Measurements from ENCODE around the gene SLC2A4RG. TPM values are rescaled to one million over a fixed set of nuclear protein-coding genes. Genes with fewer than 3 reads are reported as not detected.

Gene SLC2A4RG
- total and polyA plus RNA-seq, 2 experiments from 2014 or later, result 43.9 to 50.4 TPM

DNA sequence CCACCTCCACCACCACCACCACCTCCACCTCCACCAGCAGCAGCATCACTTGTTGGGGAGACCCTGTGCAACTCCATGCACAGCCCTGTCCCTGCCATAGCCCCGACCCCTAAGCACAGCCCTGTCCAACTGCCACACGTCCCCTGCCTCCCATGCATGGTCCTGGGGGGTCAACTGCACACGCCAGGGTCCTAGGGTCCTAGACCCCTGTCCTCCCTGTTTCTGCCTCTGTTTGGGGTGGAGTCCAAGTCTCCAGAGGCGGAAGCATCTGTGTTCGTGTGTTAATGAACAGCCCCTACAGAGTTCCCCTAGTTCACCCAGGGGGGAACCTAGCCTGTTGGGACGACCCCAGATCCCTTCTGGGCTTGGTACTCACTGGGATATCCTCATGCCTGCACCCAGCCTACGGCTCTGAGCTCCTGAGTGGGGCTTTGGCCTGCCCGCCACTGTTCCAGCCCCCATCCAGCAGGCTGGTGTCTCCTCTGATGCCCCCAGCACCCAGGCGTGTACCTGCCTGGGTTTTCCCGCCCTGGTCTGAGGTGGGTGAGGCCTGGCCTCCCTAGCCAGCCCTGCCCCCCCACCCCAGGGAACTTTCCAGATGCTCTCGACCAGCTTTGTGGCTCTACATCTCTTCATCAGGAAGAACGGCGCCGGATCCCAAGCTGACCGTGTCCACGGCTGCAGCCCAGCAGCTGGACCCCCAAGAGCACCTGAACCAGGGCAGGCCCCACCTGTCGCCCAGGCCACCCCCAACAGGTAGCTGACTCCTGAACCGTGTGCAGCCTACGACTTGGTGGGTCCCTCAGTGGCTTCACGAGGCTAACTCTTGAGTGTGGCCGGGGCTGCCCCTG lies 45.6 kb upstream of the SLC2A4RG start:
- Histone ChIP-seq H3K4me2 (no peak overlapping the region), H2AFZ (no peak overlapping the region), H4K20me1 (ENCODE audit: insufficient read depth, poor library complexity, severe bottlenecking) (no peaks in the 10 kb centered on the region), H3K4me3 (no peak overlapping the region), H3K4me1 (ENCODE audit: insufficient read depth) (peaks cover 10% of the 10 kb centered on the region), H3K27ac (no peak overlapping the region), H3K79me2 (no peaks in the 10 kb centered on the region), H3K27me3 (no peaks in the 10 kb centered on the region), H3K9me2 (replicated peaks; ENCODE audit: insufficient read depth) (no peaks in the 10 kb centered on the region), H3K36me3 (replicated peaks; ENCODE audit: insufficient read depth, low read depth) (no peaks in the 10 kb centered on the region), H3K9me3 (ENCODE audit: low read depth) (no peaks in the 10 kb centered on the region)
- WGBS (ENCODE audit: low lambda C conversion rate, missing lambda C conversion rate), result 97% methylated on average over 21 of the region's 21 CpGs
- no peak for TF ChIP-seq CTCF (IDR thresholded peaks at IDR 0.05; ENCODE audit: poor library complexity)
- no peak for TF ChIP-seq EZH2 (IDR thresholded peaks at IDR 0.05; ENCODE audit: borderline replicate concordance)
- TF ChIP-seq EZH2phosphoT487 (IDR thresholded peaks at IDR 0.05; ENCODE audit: low read depth, severe bottlenecking, unreplicated experiment), result no peak
- no peak for DNase-seq (ENCODE audit: low spot score)

- H3K9me3 ChIP-seq (ENCODE audit: low read depth), result no peaks in the 10 kb centered on the region
- H3K27ac ChIP-seq, result no peak overlapping the region
- H3K4me1 ChIP-seq (ENCODE audit: insufficient read depth), result peaks cover 10% of the 10 kb centered on the region
- 96% methylated on average over 30 of the region's 37 CpGs for WGBS (ENCODE audit: low lambda C conversion rate, missing lambda C conversion rate)
- no peak overlapping the region for H3K4me2 ChIP-seq
- H2AFZ ChIP-seq, result no peak overlapping the region
- H3K9me2 ChIP-seq (replicated peaks; ENCODE audit: insufficient read depth), result no peaks in the 10 kb centered on the region
- no peaks in the 10 kb centered on the region for H3K79me2 ChIP-seq
- H4K20me1 ChIP-seq (ENCODE audit: insufficient read depth, poor library complexity, severe bottlenecking), result no peaks in the 10 kb centered on the region
- no peaks in the 10 kb centered on the region for H3K36me3 ChIP-seq (replicated peaks; ENCODE audit: insufficient read depth, low read depth)
- DNase-seq (ENCODE audit: low spot score), result no peak
- H3K4me3 ChIP-seq, result no peak overlapping the region
- no peaks in the 10 kb centered on the region for H3K27me3 ChIP-seq
- TF ChIP-seq EZH2phosphoT487 (IDR thresholded peaks at IDR 0.05; ENCODE audit: low read depth, severe bottlenecking, unreplicated experiment), result no peak
- no peak for TF ChIP-seq CTCF (IDR thresholded peaks at IDR 0.05; ENCODE audit: poor library complexity)
- no peak for TF ChIP-seq EZH2 (IDR thresholded peaks at IDR 0.05; ENCODE audit: borderline replicate concordance)
These were observed 44.8 kb upstream of the SLC2A4RG start for GRCh38 chr20:63694584-63695423.

GRCh38 chr20:63695424-63696305 lies 43.9 kb upstream of the SLC2A4RG start:
- H3K9me2 ChIP-seq (replicated peaks; ENCODE audit: insufficient read depth), result no peaks in the 10 kb centered on the region
- H3K27me3 ChIP-seq, result no peaks in the 10 kb centered on the region
- H3K4me3 ChIP-seq, result no peak overlapping the region
- H3K79me2 ChIP-seq, result no peaks in the 10 kb centered on the region
- H4K20me1 ChIP-seq (ENCODE audit: insufficient read depth, poor library complexity, severe bottlenecking), result no peaks in the 10 kb centered on the region
- no peak overlapping the region for H2AFZ ChIP-seq
- no peak for DNase-seq (ENCODE audit: low spot score)
- H3K9me3 ChIP-seq (ENCODE audit: low read depth), result no peaks in the 10 kb centered on the region
- peaks cover 10% of the 10 kb centered on the region for H3K4me1 ChIP-seq (ENCODE audit: insufficient read depth)
- no peak overlapping the region for H3K27ac ChIP-seq
- peak overlapping the region; percentile 86 for H3K4me2 ChIP-seq
- TF ChIP-seq EZH2 (IDR thresholded peaks at IDR 0.05; ENCODE audit: borderline replicate concordance), result no peak
- no peak for TF ChIP-seq EZH2phosphoT487 (IDR thresholded peaks at IDR 0.05; ENCODE audit: low read depth, severe bottlenecking, unreplicated experiment)
- TF ChIP-seq CTCF (IDR thresholded peaks at IDR 0.05; ENCODE audit: poor library complexity), result no peak
- 90% methylated on average over 25 of the region's 25 CpGs for WGBS (ENCODE audit: low lambda C conversion rate, missing lambda C conversion rate)
- H3K36me3 ChIP-seq (replicated peaks; ENCODE audit: insufficient read depth, low read depth), result no peaks in the 10 kb centered on the region

Data from hepatocyte (in vitro differentiated cells).